Type B pancreatic cell (in vitro differentiated cells): ENCODE measurements around the gene RPF1. TPM values are rescaled to one million over a fixed set of nuclear protein-coding genes. Genes with fewer than 3 reads are reported as not detected.
A peak's percentile ranks its signal among the peaks of the same experiment; 100 is the strongest.

Source experiments
- DNase-seq: peaks from one replicate; pipeline ENCODE4 v3.0.0; 2021; ENCODE audit warnings: mixed read lengths; ENCODE audit not compliant: unreplicated experiment; ENCODE audit errors: extremely low spot score
- H3K27ac Mint-ChIP-seq: 2 replicates; pipeline ENCODE4 v1.8.0; 2021; ENCODE audit warnings: mild to moderate bottlenecking, mixed read lengths
- H3K27me3 Mint-ChIP-seq: 2 replicates; pipeline ENCODE4 v1.8.0; 2021; ENCODE audit warnings: mixed read lengths
- H3K36me3 Mint-ChIP-seq: 2 replicates; pipeline ENCODE4 v1.8.0; 2021; ENCODE audit warnings: mixed read lengths
- H3K4me1 Mint-ChIP-seq: one replicate; pipeline ENCODE4 v1.8.0; 2021; ENCODE audit warnings: mixed read lengths; ENCODE audit not compliant: unreplicated experiment
- H3K4me3 Mint-ChIP-seq: 2 replicates; pipeline ENCODE4 v1.8.0; 2021; ENCODE audit warnings: mild to moderate bottlenecking, mixed read lengths
- H3K9me3 Mint-ChIP-seq: 2 replicates; pipeline ENCODE4 v1.8.0; 2021; ENCODE audit warnings: mixed read lengths
- CTCF ChIP-seq: fragments of 200-600 bp; sonication (generic); conservative IDR thresholded peaks from 2 replicates; pipeline ENCODE4 v1.5.0; 2021; ENCODE audit warnings: antibody characterized with exemption, mild to moderate bottlenecking
- long read RNA-seq: library from polyadenylated mRNA; unstranded; transcript quantifications from one replicate; pipeline ENCODE4 v2.0.0, GENCODE V29; 2020
- total RNA-seq: library from RNA; stranded (reverse); gene quantifications from 2 replicates; pipeline ENCODE4 v1.2.1, GENCODE V29; 2021; ENCODE audit warnings: low replicate concordance

RPF1 gene, protein sequence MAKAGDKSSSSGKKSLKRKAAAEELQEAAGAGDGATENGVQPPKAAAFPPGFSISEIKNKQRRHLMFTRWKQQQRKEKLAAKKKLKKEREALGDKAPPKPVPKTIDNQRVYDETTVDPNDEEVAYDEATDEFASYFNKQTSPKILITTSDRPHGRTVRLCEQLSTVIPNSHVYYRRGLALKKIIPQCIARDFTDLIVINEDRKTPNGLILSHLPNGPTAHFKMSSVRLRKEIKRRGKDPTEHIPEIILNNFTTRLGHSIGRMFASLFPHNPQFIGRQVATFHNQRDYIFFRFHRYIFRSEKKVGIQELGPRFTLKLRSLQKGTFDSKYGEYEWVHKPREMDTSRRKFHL
- 29.5 and 34.1 TPM in 2 replicates for total RNA-seq
- long read RNA-seq, transcript RPF1-201 (9 exons, 1,385 nt) = major isoform, 53 of 63 reads
- long read RNA-seq, partial matches to known transcripts = 3 of 63 reads
- long read RNA-seq, other reads (novel, unspliced or antisense) = 7 of 63 reads

DNA sequence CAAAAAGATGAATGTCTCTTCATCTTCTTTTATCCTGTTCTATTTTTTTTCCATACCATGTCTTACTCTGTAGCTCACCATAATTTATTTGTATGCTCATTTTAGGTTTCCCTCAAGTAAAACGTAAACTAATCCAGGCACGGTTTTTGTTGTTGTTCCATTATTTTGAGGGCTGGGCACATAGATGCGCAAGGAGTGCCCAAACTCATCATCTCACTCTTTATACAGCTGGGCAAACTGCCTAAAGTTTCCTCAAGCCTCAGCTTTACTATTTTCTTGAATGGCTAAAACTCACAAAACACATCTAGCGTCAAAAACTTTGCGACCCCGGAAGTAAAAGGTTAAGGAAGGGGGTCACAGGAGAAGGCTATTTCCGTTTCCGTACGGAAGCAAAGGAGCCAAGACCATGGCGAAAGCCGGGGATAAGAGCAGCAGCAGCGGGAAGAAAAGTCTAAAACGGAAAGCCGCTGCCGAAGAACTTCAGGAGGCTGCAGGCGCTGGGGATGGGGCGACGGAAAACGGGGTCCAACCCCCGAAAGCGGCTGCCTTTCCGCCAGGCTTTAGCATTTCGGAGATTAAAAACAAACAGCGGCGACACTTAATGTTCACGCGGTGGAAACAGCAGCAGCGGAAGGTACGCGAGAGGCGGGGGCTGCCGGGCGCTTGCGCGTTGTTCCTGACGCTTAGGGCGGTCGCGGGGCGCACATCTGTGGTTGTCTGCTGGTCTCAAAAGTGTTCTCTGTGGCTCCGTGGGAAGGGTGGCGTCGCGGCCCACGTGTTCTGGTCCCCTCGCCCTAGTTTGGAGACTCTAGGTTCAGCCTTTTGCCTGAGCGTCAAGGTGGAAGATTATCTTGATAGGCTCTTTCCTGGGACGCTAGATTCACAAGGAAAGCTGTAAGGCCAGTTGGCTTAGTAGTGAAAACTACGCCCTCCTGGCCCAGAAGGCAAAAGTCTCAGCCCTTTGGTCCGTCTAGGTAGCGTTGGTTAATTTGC, at the start of gene RPF1:
Gene RPF1 (plus strand): TSS at position 391 of the 993 bp plus-strand sequence. CDS start 16 bp downstream, at position 407.
- TF ChIP-seq CTCF = no peak
- Mint-ChIP-seq H3K4me1 (peaks cover 22% of the 10 kb centered on the region), H3K27ac (peak within 1 kb of the TSS; percentile 98), H3K9me3 (peaks cover 10% of the 10 kb centered on the region), H3K36me3 (peaks cover 26% of the 10 kb centered on the region), H3K4me3 (peak within 1 kb of the TSS; percentile 100), H3K27me3 (peaks cover 34% of the 10 kb centered on the region)
- DNase-seq = peak; percentile 78

GRCh38 chr1:84430546-84430945, 48.5 kb upstream of the RPF1 start:
- Mint-ChIP-seq H3K4me3 (no peak overlapping the region), H3K27ac (no peak overlapping the region), H3K27me3 (no peaks in the 10 kb centered on the region), H3K36me3 (peaks cover 11% of the 10 kb centered on the region), H3K9me3 (peaks cover 13% of the 10 kb centered on the region), H3K4me1 (peaks cover 8% of the 10 kb centered on the region)
- no peak for DNase-seq
- TF ChIP-seq CTCF = no peak

GRCh38 chr1:84433258-84434080, 45.6 kb upstream of the RPF1 start:
- Mint-ChIP-seq H3K36me3 (peaks cover 11% of the 10 kb centered on the region), H3K27ac (peak overlapping the region; percentile 24), H3K9me3 (peaks cover 13% of the 10 kb centered on the region), H3K27me3 (no peaks in the 10 kb centered on the region), H3K4me3 (peak overlapping the region; percentile 69), H3K4me1 (peaks cover 8% of the 10 kb centered on the region)
- peak; percentile 87 for TF ChIP-seq CTCF
- DNase-seq = no peak

GRCh38 chr1:84434081-84434769, 44.8 kb upstream of the RPF1 start:
- H3K27me3 Mint-ChIP-seq = no peaks in the 10 kb centered on the region
- H3K27ac Mint-ChIP-seq = peak overlapping the region; percentile 24
- peaks cover 13% of the 10 kb centered on the region for H3K9me3 Mint-ChIP-seq
- H3K4me1 Mint-ChIP-seq = peaks cover 8% of the 10 kb centered on the region
- DNase-seq = no peak
- TF ChIP-seq CTCF = no peak
- peak overlapping the region; percentile 69 for H3K4me3 Mint-ChIP-seq
- H3K36me3 Mint-ChIP-seq = peaks cover 11% of the 10 kb centered on the region
